ENCODE data around the gene TOX2.

Gene TOX2

DNA sequence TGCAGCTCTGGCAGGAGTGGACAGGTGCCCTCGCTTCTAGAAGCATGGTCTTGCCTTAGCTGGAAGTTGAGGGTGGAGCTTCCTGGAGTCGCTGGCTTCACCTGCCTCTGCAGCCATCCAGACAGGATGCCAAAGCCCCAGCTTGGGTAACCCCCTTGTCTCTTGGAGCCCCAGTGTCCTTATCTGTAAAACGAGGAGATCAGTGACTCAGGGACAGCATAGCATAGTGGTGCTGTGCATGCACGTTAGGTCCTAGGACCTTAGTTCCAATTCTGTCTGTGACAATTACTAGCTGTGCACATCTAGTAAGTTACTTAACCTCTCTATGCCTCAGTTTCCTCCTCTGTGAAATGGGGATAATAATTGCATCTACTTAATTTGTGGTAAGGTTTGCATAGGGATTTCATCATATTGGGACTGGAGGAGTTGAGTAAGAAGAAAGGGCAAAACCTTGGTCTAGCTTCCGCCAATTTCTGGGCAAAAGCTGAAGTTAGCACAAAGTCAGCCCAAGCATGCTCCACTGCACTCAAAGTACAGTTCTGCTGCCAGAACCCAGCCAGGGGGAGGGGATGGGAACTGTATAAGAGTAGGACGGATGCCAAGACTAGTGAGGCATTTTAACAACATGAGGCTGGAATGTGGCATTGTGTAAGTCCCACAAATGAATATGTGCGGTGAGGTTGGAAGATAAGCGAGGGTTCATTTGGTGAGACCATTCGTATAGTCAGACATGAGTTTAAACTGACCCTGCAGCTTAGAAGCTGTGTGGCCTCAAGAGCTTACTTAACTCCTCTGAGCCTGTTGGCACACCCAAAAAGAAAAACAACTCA is 24.5 kb downstream of the TOX2 start:
- ATAC-seq: no peak
- no peak for DNase-seq

DNA sequence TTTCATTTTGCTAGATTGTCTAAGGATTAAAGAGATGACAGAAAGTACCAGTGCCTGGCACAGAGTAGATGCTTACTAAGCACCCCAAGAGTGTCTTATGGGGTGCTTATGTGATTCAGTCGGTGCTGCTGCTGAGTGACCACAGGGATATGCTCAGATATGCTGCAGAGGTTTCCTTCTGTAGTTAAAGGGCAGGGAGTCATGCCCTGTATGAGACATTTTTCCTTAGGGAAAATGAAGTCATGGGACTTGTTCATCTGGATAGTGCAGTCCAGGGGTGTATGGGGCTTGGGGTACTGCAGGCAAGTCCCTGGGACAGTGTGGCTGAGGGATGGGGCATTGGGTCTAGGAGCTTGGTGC is 25.1 kb downstream of the TOX2 start:
- DNase-seq (no peak), ATAC-seq (no peak)

DNA sequence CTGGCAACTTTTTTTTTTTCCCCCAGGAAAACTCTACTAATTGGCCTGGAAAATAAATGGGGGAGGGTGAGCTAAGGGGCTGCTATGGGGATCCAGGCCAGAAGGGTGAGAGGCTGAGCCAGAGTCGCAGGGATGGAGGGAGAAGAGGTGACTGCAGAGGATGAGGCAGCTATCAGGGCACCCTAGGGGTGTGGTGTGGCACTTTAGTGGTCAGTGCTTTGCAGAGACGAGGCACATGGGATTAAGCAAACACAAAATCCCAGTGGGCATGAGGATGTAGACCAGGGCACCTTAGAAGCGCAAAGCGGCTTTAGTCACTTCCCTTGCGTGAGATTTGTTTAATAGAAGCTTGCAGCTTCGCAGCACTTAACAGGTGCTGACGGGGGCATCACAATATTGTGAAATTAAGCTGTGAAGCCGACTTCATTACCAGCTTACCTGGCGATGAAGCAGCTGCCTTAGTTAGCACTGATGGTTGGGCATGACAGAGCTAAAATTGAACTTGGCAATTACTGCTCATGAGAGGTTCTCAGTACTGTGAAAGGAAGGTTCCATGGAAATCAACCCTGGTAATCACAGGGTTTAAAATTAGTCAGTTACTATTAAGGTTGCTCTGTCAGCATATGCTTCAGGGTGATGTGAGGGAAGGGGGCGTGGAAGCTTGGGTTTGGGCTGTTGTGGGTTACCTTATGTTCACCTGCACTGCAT is 26.0 kb downstream of the TOX2 start:
- DNase-seq (no peak), ATAC-seq (no peak)

DNA sequence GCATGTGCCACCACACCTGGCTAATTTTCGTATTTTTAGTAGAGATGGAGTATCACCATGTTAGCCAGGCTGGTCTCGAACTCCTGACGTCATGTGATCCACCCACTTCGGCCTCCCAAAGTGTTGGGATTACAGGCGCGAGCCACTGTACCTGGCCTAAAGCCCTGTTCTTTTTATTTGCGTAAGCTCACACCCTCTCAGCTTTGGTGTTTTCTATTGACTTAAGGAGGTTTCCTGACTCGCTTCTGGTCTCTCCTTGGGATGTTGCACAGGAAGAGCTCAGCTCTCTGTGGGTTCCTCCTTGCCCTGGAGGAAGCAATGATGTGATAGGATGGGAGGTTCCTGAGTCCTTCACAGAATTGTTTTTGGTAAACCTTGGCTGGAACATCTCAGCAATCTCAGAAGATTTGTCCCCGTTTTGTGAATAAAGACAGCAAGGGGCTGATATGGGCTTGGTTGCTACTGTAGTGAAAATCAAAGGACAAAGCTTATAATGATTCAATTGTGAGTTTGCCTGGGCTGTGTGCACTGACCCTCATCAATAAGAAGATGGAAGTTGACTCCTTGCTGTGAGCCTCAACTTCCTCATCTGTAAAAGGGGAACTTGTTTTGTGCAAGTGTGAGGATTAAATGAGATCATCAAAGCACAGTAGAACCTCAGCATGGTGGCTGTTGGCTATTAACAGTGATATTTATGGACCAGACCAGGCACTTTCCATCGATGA is 27.0 kb downstream of the TOX2 start:
- DNase-seq: no peak
- no peak for ATAC-seq

DNA sequence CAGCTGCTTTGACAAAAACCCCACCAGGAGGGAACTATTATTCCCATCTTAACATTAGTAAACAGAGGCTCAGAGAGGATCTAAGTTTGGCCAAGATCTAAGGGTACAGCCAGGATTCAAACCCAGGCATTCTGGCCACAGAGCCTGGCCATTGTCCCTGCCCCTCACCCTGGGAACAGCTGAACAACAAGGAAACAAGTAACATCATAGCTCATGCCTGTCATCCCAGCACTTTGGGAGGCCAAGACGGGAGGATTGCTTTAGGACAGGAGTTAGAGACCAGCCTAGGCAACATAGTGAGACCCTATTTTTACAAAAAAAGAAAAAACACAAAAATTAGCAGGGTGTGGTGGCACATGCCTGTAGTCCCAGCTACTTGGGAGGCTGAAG is 27.5 kb downstream of the TOX2 start:
- ATAC-seq (no peak), DNase-seq (no peak)

DNA sequence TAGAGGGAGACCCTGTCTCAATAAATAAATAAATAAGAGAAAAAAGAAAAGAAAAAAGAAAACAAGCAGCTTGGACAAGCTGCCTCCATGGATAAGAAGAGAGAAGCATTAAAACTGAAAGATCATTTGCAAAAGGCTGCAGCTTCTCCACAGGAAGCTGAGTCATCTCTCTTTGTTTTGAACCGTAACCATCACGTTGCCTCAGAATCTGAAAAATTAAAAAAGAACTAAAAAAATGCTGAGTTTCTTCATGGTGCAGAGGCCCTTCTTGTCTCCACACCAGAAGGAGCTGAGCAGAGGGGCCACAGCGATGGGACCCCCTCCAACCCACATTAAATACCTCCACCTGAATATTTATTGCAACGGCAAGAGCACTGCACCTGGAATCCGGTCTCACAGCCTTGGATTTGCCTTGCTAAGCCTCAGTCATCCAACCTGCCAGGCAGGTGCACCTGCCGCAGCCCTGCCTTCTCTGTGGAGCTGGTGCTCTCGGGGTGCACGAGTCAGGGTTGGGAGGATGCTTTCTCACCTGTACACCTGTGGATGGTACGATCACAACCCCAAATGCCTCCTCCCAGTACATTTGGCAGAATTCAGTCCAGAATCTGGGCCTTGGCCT is 28.1 kb downstream of the TOX2 start:
- DNase-seq (no peak), ATAC-seq (peak; percentile 50)

DNA sequence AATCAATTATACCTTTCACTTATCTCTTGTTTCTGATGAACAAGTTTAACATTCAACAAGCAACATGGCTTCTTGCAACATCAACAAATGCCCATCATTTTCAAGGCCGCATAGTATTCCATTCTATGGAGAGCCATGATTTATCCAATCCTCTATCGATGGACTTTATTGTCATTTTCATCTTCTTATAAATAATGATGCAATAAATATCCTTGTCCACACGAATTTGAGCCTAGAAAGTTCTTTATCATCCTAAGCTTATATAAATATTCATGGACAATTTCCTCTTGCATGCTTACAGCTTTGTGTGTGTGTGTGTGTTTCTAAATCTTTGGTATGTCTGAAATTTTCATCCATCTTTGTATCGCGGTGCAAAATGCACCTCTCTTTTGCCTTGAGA is 29.1 kb downstream of the TOX2 start:
- ATAC-seq (no peak), DNase-seq (no peak)

DNA sequence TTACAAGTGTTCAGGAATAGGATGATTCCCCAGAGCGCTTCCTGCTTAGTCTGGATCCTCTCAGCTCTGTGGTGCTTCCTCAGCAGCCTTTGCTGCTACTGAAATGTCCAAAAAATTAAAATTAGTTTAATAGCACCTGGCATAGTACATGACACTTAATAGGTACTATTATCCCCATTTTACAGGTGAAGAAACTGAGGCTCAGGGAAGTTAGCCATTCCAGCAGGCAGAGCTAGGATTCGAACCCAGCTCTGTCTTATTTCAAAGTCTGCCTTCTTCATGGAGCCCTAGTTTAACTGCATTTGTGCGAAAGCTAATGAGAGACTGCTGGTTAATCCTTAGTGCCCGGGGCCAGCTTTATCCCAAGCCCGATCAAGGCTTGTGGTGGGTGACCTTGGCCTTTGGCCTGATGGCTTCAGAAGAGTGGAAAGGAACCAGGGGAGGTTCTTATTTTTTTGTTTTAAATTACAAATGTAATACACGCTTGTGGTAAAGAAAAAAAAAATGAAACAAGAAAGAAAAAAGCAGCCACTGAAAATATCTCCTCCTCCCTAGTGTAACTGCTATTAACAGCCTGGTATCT is 30.1 kb downstream of the TOX2 start:
- DNase-seq (no peak), ATAC-seq (no peak)

DNA sequence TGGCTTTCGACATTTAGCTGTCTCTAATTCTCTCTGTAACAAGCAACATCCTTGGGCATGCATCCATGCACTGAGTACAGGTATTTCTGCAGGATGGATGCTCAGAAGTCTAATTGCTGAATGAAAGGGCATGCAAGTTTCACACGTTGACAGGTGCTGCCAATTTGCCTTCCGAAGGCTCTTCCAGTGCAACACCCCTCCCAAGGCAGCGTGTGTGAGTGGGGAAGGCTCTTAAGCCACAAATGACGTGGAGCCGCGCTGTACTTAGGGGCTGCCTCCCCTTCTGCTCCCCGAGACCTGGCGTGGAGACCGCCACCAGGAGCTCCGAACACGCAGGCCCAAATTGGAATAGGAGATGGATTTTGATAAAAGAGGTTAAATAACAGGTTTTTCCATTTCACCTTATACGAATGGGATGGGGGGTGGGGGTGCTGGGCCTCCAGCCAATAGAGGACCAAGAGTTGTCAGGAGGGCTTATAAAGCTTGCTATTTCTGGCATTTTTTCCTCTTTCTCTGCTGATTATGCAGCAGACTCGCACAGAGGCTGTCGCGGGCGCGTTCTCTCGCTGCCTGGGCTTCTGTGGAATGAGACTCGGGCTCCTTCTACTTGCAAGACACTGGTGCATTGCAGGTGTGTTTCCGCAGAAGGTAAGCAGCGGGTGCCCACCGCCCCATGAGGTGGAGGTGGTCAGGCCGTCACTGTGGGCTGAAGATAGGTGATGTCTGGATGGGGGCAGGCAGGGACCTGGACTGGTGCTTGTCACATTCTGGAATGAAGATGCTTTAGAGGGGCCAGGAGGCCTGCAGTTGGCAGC is 30.9 kb downstream of the TOX2 start:
- ATAC-seq (no peak), DNase-seq (no peak)

DNA sequence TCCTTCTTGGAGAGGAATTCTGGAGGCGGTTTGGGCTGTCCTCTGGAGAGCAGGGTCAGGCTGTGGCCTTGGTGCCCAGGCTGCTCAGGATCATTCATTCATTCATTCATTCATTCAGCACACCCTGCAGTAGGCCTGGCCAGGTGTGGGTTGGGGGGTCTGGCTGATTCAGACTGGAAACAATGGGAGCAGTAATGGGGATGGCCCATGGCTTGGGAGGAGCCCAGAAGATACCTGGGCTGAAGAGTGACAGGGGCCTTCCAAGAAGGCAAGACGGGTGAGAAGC is 31.5 kb downstream of the TOX2 start:
- no peak for DNase-seq
- ATAC-seq: no peak

DNA sequence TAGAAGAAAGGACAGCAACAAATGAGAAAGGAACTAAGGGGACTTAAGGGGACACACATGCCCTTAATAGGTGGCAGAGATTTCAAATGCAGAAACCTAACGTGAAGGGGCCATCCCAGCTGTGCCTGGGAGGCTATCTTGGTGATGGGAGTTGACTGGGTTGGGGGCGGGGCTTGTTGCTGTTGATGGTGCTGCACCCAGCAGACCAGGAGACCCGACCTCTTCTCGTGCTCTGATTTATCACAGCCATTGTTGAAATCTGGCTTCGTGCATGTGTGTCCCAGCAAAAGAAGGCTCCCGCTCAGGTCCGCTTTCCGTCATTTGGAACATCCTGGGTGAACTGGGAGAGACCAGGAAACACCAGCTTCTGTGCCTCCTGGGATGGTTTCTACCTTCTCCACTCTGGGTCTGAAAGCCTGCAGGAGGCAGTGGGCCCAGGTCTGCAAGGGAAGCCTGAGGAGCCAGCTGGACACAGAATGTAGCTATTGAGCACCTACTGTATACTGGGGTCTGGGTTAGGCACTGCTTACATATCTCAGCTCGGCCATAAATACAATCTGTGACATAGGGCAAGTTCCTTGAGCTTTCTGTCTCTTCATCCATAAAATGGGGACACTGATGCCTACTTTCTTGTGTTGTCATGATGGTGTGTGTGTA is 32.1 kb downstream of the TOX2 start:
- no peak for ATAC-seq
- no peak for DNase-seq

DNA sequence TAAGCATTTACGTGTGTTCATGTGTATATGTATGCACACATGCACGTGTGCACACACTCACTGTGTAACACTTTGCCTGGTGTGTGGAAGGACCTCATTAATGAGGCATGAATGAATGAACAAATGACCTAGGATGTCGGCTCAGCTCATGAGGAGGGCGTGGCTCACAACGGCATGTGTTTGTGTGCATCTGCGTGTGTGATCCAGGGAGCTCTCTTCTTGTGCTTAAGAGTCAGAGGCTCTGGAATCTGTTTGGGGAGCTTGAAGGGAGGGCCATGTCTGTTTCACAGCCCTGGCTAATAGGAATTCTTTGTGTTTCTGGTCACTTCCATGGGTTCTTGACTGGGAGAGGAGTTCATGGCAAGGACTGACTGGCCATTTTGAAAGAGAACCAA is 32.7 kb downstream of the TOX2 start:
- ATAC-seq (no peak), DNase-seq (no peak)

DNA sequence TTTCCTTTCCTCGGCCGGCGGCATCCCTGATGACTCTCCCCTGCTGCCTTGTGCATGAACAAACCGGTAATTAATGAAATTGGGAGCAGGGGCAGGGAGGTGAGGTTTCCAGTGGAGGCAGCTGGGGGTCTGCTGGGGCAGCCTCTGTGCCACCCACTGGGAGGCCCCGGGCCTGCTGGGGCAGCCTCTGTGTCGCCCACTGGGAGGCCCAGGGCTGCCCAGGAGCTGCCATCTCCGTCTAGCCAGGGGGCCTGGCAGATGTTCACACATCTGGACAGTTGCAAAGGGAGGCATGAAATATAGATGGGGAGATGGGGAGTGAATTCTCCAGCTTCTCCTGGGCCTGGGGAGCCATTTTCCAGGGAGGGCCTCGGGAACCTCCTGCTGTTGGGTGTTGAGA is 33.8 kb downstream of the TOX2 start:
- no peak for DNase-seq
- ATAC-seq: no peak

DNA sequence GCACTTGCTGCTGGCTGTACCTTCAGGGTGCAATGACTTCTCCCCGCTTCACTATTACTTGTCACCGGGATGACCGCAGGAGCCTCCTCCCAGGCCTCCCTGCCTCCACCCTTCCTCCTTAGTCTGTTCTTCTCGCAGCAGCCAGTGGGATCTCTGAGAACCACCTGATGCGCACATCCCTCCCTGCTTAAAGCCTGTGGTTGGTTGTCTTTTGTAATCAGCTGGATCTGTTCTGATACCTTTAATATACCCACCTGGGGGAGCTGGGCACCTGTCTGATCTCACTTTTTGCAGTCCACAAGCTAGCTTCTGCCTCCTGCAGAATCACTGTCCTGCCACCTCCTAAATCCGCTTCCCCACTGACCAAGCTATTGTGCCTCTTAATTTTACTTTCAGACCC is 34.6 kb downstream of the TOX2 start:
- DNase-seq (no peak), ATAC-seq (no peak)

DNA sequence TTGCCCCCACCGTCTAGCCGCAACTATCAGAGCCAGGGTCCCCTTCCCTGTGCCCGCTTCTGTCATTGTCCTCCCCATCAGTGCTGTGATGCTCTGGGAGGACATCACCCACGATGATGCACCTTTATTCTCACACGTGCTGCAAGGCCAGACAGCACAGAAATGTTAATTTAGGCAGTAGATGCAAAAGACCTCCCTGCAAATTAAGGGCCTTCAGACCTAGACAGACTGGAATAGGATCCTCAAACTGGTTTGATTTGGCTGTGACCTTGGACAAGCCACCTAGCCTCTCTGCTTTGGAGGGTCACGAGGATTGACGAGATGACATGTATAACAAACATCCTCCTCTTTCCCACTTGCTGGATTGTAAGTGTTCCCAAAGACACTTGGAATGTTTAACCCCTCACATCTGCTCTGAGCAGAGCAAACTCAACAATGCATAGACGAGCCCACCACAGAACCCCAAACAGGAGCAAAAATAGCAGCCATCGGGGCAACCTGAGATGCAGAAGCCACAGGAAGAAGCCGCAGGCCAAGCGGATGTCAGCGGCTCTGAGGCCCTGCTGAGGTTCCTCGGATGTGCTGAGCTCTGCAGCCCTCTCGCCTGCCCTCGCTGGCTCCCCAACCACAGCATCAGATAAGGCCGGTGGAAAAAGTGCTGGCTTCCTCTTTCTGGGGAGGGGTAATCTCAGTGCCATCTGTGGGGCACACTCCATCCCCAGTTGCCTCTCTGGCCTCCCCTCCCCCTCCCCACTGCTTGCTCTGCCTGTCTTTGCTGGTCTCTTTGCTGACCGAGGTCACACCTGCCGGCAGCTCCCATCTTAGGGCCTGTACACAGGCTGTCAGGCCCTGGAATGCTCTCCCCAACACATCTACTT is 35.3 kb downstream of the TOX2 start:
- DNase-seq (peak; percentile 77), ATAC-seq (peak; percentile 81)

DNA sequence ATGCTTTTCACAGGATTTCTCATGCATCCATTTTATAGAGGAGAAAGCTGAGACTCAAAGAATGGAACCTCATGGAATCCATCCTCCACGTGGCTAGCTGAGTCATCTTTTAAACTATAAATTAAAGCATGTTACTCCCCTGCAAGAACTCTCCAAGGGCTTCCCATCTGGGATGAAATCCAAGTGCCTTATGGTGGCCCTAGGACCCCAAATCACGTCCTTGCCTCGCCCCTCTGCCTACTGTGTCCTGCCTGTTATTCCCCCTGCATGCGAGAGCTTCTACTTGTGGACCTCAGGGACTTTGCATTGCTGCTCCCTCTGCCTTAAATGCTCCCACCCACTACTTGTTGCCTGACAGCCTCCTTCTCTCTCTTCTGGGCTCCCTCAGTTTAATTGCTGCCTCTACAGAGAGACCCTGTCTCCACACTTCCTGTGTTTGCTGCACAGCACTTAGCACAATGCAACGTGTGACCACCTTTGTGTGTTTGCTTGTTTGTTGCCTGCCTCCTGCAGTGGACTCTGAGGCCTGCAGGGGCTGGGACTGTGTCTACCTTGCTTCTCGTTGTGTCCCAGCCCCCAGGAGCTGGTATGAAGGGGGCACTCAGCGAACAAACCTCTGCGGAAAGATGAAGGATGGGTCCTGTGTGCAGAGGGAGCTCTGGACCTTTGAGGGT is 39.4 kb downstream of the TOX2 start:
- ATAC-seq: no peak
- DNase-seq: no peak

DNA sequence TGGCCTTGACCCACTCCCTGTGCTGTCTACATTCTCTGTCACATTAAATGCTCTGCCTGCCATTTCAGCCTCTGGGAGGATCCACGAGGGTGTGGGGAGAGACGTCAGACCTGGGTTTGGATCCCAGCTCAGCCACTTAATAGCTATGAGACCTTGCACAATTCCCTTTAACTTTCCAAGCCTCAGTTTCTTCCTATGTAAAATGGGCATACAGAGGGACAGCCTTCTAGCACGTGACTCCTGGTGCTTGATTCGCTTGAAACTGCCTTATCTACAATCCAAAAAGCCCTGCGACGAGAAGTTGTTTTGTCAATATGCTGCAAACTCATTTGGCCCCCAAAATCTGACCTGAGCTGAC is 40.0 kb downstream of the TOX2 start:
- DNase-seq (no peak), ATAC-seq (no peak)

DNA sequence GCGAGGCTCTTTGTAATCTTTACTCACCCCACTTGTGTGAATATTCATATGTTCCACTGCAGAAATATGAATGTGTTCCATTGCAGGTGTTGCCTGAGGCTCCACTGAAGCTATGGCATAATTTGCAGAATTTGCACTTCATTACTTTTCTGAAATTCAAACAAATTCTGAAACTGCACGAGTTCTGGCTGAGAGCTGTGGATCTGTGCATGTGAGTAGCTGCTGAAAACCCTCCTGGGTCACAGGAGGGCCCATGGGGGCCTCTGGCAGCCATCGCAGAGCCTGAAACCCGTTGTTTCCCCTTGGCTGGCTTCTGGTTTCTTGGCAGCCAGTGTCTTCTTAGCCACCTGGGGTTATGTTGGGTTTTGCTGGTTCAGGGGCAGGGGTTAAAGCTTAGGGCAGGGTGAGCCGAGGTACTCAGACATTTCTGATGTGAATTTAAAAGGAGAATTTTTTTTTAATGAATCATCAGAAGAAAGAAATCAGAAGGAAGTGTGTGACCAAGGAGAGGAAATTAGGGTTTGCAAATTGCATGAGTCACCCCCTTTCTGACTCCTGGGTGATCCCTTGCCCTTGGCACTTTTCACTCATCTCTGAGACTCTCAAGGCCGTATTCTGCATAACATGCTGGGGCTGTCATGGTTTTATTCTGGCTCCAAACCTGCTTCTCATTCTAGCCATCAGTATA is 40.6 kb downstream of the TOX2 start:
- ATAC-seq (peak; percentile 93), DNase-seq (peak; percentile 49)

DNA sequence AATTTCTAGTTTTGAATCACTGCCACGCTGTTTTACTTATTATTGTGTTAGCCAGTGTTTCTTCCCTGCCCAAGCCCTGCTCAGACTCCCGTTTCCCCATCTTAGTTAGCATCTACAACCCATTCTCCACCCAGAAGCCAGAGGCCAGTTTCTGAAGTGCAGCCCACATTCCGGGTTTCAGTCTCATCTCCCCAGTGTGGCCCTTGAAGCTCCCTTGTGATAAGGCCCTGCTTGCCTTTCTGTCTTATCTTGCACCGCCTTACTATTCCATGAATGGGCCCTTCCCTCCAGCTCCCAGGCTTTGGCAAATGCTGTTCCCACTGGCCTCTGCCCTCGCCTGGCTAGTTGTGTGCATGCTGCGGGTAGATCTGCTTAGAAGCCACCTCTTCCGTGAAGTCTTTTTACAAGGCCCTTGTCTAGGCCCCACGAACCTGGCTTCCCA is 41.1 kb downstream of the TOX2 start:
- DNase-seq (no peak), ATAC-seq (no peak)
